A549 (cell line): ENCODE measurements around the gene CCT3. TPM values are rescaled to one million over a fixed set of nuclear protein-coding genes. Genes with fewer than 3 reads are reported as not detected.

ENCODE experiments used
- ATAC-seq, 2 experiments: fragments of 200-7000 bp in 1 of 2; fragments of >200 bp in 1 of 2; cut with Nextera tagmentation in 1 of 2; cut with Tn5 transposase in 1 of 2; 3 replicates each; pipeline versions ENCODE4 v1.8.0 to v1.9.1; 2018 to 2020; ENCODE audit warnings: mild to moderate bottlenecking in 1 of 2, moderate library complexity in 1 of 2
- CTCF ChIA-PET: fragments of 300-600 bp; sonication (Branson Sonifier 250); formaldehyde crosslinking; extraction: SDS; loops from one replicate; lab custom pipeline; 2021; ENCODE audit warnings: antibody characterized with exemption, inconsistent platforms; lab: Yijun Ruan, JAX
- POLR2A ChIA-PET: fragments of 350-600 bp; formaldehyde crosslinking; extraction: SDS; loops from one replicate; lab custom pipeline; 2021; ENCODE audit warnings: antibody characterized with exemption, inconsistent platforms; lab: Yijun Ruan, JAX
- DNase-seq, 2 experiments: peaks; one replicate each; pipeline versions ENCODE4 v3.0.0 to v3.0.0-alpha.2; 2011 to 2016; ENCODE audit warnings: low read depth in 1 of 2, low spot score in 1 of 2
- FAIRE-seq: peaks from 2 replicates; lab custom pipeline; 2011; peaks lifted over from hg19 to GRCh38; lab: Jason Lieb, UNC
- H3K27ac ChIP-seq, 2 experiments: fragments of >200 bp; sonication (Bioruptor Twin); formaldehyde crosslinking; 3 replicates each; pipeline ENCODE4 v1.5.1; 2016 to 2017
- H3K4me1 ChIP-seq: fragments of >200 bp; sonication (Bioruptor Twin); formaldehyde crosslinking; 3 replicates; pipeline ENCODE4 v1.6.1; 2016
- H3K4me2 ChIP-seq: fragments of >200 bp; sonication (Bioruptor Twin); formaldehyde crosslinking; 3 replicates; pipeline ENCODE4 v1.6.1; 2016
- H3K4me3 ChIP-seq: fragments of >200 bp; sonication (Bioruptor Twin); formaldehyde crosslinking; 3 replicates; pipeline ENCODE4 v1.5.1; 2016
- H3K9me3 ChIP-seq: fragments of >200 bp; sonication (Bioruptor Twin); formaldehyde crosslinking; 3 replicates; pipeline ENCODE4 v1.6.1; 2016
- BHLHE40 ChIP-seq: IDR thresholded peaks from 2 replicates; pipeline ENCODE4 v1.6.1; 2012; ENCODE audit warnings: low read depth, low read length, inconsistent platforms
- CBX8 ChIP-seq: fragments of 200-600 bp; sonication (generic); IDR thresholded peaks from 2 replicates; pipeline ENCODE4 v1.6.1; 2016
- CEBPB ChIP-seq, 2 experiments: fragments of >200 bp in 1 of 2; sonication (Bioruptor Twin) in 1 of 2; formaldehyde crosslinking in 1 of 2; IDR thresholded peaks; 2 replicates each; pipeline ENCODE4 v1.6.1; 2012 to 2016
- CHD4 ChIP-seq: fragments of 200-600 bp; sonication (generic); IDR thresholded peaks from 2 replicates; pipeline ENCODE4 v1.6.1; 2016; ENCODE audit warnings: antibody characterized with exemption, mild to moderate bottlenecking, borderline replicate concordance
- EHF ChIP-seq: fragments of 250-450 bp; sonication (Bioruptor Pico); IDR thresholded peaks from 2 replicates; pipeline ENCODE4 v1.5.0; 2020; ENCODE audit warnings: mild to moderate bottlenecking
- EHMT2 ChIP-seq: fragments of 200-600 bp; sonication (generic); IDR thresholded peaks from 2 replicates; pipeline ENCODE4 v1.6.1; 2016; ENCODE audit warnings: antibody characterized with exemption, low read depth, mild to moderate bottlenecking, moderate library complexity
- ESRRA ChIP-seq: fragments of 150-350 bp; IDR thresholded peaks from 2 replicates; pipeline ENCODE4 v1.6.1; 2014; ENCODE audit warnings: mild to moderate bottlenecking, low read length, borderline replicate concordance
- FOSB ChIP-seq: fragments of 250-450 bp; sonication (Bioruptor Pico); IDR thresholded peaks from 2 replicates; pipeline ENCODE4 v1.5.0; 2020; ENCODE audit warnings: mild to moderate bottlenecking, moderate library complexity
- FOXS1 ChIP-seq: fragments of 250-450 bp; sonication (Bioruptor Pico); IDR thresholded peaks from 2 replicates; pipeline ENCODE4 v1.5.0; 2020; ENCODE audit warnings: mild to moderate bottlenecking, moderate library complexity
- HDAC2 ChIP-seq: fragments of 200-600 bp; sonication (generic); IDR thresholded peaks from 2 replicates; pipeline ENCODE4 v1.6.1; 2016
- HOXA7 ChIP-seq: fragments of 250-450 bp; sonication (Bioruptor Pico); IDR thresholded peaks from 2 replicates; pipeline ENCODE4 v1.5.0; 2020; ENCODE audit warnings: mild to moderate bottlenecking, moderate library complexity
- HOXB13 ChIP-seq: fragments of 250-450 bp; sonication (Bioruptor Pico); IDR thresholded peaks from 2 replicates; pipeline ENCODE4 v1.5.0; 2020; ENCODE audit warnings: low read depth, mild to moderate bottlenecking, moderate library complexity
- HOXB5 ChIP-seq: fragments of 250-450 bp; sonication (Bioruptor Pico); IDR thresholded peaks from 2 replicates; pipeline ENCODE4 v1.5.0; 2020; ENCODE audit warnings: mild to moderate bottlenecking, moderate library complexity
- JUN ChIP-seq, 2 experiments: fragments of >200 bp; sonication (Bioruptor Twin); formaldehyde crosslinking; IDR thresholded peaks; 2 replicates in 1 of 2; 3 replicates in 1 of 2; pipeline ENCODE4 v1.6.1; 2016 to 2017
- JUNB ChIP-seq: fragments of >200 bp; sonication (Bioruptor Twin); formaldehyde crosslinking; IDR thresholded peaks from 2 replicates; pipeline ENCODE4 v1.6.1; 2016
- MAFK ChIP-seq: fragments of 450-650 bp; IDR thresholded peaks from 2 replicates; pipeline ENCODE4 v1.6.1; 2014; ENCODE audit not compliant: partially characterized antibody
- NPAS2 ChIP-seq: fragments of 250-450 bp; sonication (Bioruptor Pico); IDR thresholded peaks from 2 replicates; pipeline ENCODE4 v1.8.0; 2022; ENCODE audit warnings: mild to moderate bottlenecking, moderate library complexity, borderline replicate concordance
- PHF8 ChIP-seq: fragments of 200-600 bp; sonication (generic); IDR thresholded peaks from 2 replicates; pipeline ENCODE4 v1.6.1; 2016; ENCODE audit warnings: low read depth, mild to moderate bottlenecking, antibody characterized with exemption, moderate library complexity, borderline replicate concordance
- POLR2AphosphoS2 ChIP-seq: conservative IDR thresholded peaks from 2 replicates; pipeline ENCODE4 v1.6.1; 2012; ENCODE audit warnings: low read length, improper control_type of control experiment, inconsistent platforms
- SMC3 ChIP-seq: fragments of >200 bp; sonication (Bioruptor Twin); formaldehyde crosslinking; IDR thresholded peaks from 3 replicates; pipeline ENCODE4 v1.6.1; 2018; ENCODE audit warnings: inconsistent platforms
- ZC3H11A ChIP-seq: fragments of 450-650 bp; IDR thresholded peaks from 2 replicates; pipeline ENCODE4 v1.6.1; 2014; ENCODE audit warnings: antibody characterized with exemption, mild to moderate bottlenecking
- ZFP36 ChIP-seq: fragments of 450-650 bp; IDR thresholded peaks from 2 replicates; pipeline ENCODE4 v1.6.1; 2014; ENCODE audit warnings: borderline replicate concordance; ENCODE audit not compliant: partially characterized antibody
- ZNF302 ChIP-seq: fragments of 250-450 bp; sonication (Bioruptor Pico); IDR thresholded peaks from 2 replicates; pipeline ENCODE4 v1.9.0; 2021; ENCODE audit warnings: inconsistent platforms, mild to moderate bottlenecking, moderate library complexity
- WGBS: methylation state at CpG from one replicate; pipeline ENCODE4 v1.1.6; 2017; ENCODE audit errors: missing lambda C conversion rate; 5-methylcytosine and 5-hydroxymethylcytosine counted together
- polyA plus RNA-seq, 4 experiments: library from polyadenylated mRNA; depleted of rRNA in 3 of 4; stranded (reverse); fragments of >200 nt; fragmentation: RNase III in 1 of 4; extraction: RNeasy Plus Mini Kit Qiagen cat#74134 plus additional on column Dnase treatment in 1 of 4; gene quantifications; 2 replicates in 3 of 4; 3 replicates in 1 of 4; pipeline ENCODE4 v1.2.3, GENCODE V29; 2011 to 2017
- TF ChIP-seq, protein P1 (sequence below): fragments of >200 bp; sonication (Bioruptor Twin); formaldehyde crosslinking; IDR thresholded peaks from 2 replicates; pipeline ENCODE4 v1.6.1; 2016
- TF ChIP-seq, protein P2 (sequence below): fragments of >200 bp; sonication (Bioruptor Twin); formaldehyde crosslinking; IDR thresholded peaks from 3 replicates; pipeline ENCODE4 v1.5.1; 2016

CCT3 gene
- polyA plus RNA-seq, 2 of the 4 experiments (the other 2 are of a cell fraction) = 528 to 824 TPM

DNA sequence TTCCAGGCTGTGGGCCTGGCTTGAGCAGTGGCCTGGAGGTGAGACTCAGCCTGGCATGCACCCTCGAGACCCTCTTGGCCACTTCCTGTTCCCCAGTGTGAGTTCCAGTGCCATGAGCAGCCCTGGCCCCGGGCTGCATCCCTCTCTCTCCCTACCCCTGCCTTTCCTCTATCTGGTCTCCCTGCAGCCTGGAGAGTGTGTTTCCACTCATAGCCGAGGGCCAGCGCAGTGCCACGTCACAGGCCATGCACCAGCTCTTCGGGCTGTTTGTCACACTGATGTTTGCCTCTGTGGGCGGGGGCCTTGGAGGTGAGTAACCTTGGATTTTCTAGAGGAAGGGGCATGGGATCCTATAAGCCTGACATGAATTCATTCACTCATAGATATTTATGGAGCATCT is 44.5 kb upstream of the CCT3 start:
- H3K27ac ChIP-seq = no peak overlapping the region
- H3K4me3 ChIP-seq = no peak overlapping the region
- CTCF ChIA-PET = interaction anchor here (0.6 to 31.5 kb wide), 13 partner anchors 18 to 314 kb away, joined by 3 to 543 read pairs (median 10); partner anchors contain the start of gene RHBG
- no peak overlapping the region for H3K4me2 ChIP-seq
- FAIRE-seq (no peak), DNase-seq (no peak)
- 47% methylated on average over 7 of the region's 7 CpGs for WGBS
- TF ChIP-seq MAFK (no peak), FOSB (CRISPR knock-in tag) (no peak), ZC3H11A (no peak), EHF (CRISPR knock-in tag) (no peak), FOXS1 (no peak), NPAS2 (CRISPR knock-in tag) (no peak), POLR2AphosphoS2 (no peak), SMC3 (no peak), CBX8 (no peak), PHF8 (no peak), EHMT2 (no peak), ZFP36 (no peak), ZNF302 (CRISPR knock-in tag) (no peak), CHD4 (no peak), HDAC2 (no peak), ESRRA (no peak)
- TF ChIP-seq, all 56 proteins: peak for 0
- ATAC-seq = peak; percentile 14 to 31; a peak in 3 of 6 replicates
- POLR2A ChIA-PET = no interaction called here
- peaks cover 8% of the 10 kb centered on the region for H3K4me1 ChIP-seq
- no peaks in the 10 kb centered on the region for H3K9me3 ChIP-seq

DNA sequence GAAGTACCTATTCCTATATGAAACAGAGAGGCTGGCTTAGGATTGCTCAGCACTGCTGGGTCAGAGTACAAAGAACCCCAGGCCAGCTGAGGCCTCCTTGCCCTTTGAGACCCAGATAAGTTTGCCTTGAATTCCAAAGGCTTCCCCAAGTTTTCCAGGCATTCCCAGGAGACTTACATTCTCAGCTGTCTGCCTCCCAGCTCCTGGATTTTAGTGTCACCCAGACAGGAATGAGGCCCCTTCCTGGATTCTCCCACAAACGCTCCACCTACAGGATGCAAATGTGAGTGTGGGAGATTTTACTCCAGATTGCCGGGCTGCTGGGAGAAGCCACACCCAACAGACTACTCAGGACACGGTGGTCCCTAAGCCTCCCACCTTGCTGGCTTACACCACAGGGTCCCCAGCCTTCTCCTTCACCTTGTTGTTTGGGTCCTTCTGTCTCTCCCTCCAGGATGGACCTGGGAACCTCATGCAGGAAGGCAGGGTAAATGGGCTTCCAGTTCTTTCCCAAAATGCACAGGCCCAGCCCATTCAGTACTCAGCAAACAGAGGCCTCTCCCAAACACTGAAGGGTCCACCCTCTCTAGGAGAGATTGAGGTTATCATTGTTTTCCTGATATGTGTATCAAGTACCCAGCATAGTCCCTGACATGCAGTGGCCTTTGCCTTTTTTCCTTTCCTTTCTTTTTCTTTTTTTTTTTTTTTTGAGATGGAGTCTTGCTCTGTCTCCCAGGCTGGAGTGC is 41.5 kb upstream of the CCT3 start:
- DNase-seq (peak; percentile 50 to 58), FAIRE-seq (no peak), ATAC-seq (peak in 1 of 2 experiments; percentile 64; a peak in 3 of 6 replicates)
- POLR2A ChIA-PET = interaction anchor here (0.6 to 0.9 kb wide), 2 partner anchors 66 to 80 kb away, joined by 5 read pairs; no protein-coding TSS in a partner anchor
- Histone ChIP-seq H3K4me1 (peaks cover 18% of the 10 kb centered on the region), H3K27ac (peak overlapping the region; percentile 23 to 62; a peak in 4 of 6 replicates), H3K9me3 (no peaks in the 10 kb centered on the region), H3K4me3 (no peak overlapping the region), H3K4me2 (peak overlapping the region; percentile 20)
- TF ChIP-seq HOXB13 (CRISPR knock-in tag) = no peak
- TF ChIP-seq CEBPB (IDR thresholded peaks at IDR 0.05) = no peak
- TF ChIP-seq HDAC2 = no peak
- TF ChIP-seq ZFP36 = no peak
- no peak for TF ChIP-seq HOXA7 (CRISPR knock-in tag)
- no peak for TF ChIP-seq JUN (IDR thresholded peaks at IDR 0.05)
- TF ChIP-seq HOXB5 (CRISPR knock-in tag) = no peak
- no peak for TF ChIP-seq PHF8
- no peak for TF ChIP-seq MAFK
- no peak for TF ChIP-seq BHLHE40
- TF ChIP-seq NPAS2 (CRISPR knock-in tag) = no peak
- no peak for TF ChIP-seq FOXS1
- TF ChIP-seq, protein P1, sequence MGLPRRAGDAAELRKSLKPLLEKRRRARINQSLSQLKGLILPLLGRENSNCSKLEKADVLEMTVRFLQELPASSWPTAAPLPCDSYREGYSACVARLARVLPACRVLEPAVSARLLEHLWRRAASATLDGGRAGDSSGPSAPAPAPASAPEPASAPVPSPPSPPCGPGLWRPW = no peak
- TF ChIP-seq CBX8 = no peak
- TF ChIP-seq, protein P2, sequence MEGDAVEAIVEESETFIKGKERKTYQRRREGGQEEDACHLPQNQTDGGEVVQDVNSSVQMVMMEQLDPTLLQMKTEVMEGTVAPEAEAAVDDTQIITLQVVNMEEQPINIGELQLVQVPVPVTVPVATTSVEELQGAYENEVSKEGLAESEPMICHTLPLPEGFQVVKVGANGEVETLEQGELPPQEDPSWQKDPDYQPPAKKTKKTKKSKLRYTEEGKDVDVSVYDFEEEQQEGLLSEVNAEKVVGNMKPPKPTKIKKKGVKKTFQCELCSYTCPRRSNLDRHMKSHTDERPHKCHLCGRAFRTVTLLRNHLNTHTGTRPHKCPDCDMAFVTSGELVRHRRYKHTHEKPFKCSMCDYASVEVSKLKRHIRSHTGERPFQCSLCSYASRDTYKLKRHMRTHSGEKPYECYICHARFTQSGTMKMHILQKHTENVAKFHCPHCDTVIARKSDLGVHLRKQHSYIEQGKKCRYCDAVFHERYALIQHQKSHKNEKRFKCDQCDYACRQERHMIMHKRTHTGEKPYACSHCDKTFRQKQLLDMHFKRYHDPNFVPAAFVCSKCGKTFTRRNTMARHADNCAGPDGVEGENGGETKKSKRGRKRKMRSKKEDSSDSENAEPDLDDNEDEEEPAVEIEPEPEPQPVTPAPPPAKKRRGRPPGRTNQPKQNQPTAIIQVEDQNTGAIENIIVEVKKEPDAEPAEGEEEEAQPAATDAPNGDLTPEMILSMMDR = no peak
- TF ChIP-seq JUNB = no peak
- TF ChIP-seq SMC3 = no peak
- CTCF ChIA-PET = interaction anchor here (0.5 to 31.5 kb wide), 10 partner anchors 10 to 343 kb away, joined by 3 to 543 read pairs (median 4); partner anchors contain the start of gene RHBG
- 12% methylated on average over 3 of the region's 3 CpGs for WGBS
